ENCODE results near the gene DEXI. TPM values are rescaled to one million over a fixed set of nuclear protein-coding genes. Genes with fewer than 3 reads are reported as not detected.
A peak's percentile ranks its signal among the peaks of the same experiment; 100 is the strongest.

Gene DEXI
- total and polyA plus RNA-seq, 2 of the 13 experiments (the other 11 are each of a cell fraction or from before 2014, with no cell fraction given): 51.5 to 70.4 TPM

DNA sequence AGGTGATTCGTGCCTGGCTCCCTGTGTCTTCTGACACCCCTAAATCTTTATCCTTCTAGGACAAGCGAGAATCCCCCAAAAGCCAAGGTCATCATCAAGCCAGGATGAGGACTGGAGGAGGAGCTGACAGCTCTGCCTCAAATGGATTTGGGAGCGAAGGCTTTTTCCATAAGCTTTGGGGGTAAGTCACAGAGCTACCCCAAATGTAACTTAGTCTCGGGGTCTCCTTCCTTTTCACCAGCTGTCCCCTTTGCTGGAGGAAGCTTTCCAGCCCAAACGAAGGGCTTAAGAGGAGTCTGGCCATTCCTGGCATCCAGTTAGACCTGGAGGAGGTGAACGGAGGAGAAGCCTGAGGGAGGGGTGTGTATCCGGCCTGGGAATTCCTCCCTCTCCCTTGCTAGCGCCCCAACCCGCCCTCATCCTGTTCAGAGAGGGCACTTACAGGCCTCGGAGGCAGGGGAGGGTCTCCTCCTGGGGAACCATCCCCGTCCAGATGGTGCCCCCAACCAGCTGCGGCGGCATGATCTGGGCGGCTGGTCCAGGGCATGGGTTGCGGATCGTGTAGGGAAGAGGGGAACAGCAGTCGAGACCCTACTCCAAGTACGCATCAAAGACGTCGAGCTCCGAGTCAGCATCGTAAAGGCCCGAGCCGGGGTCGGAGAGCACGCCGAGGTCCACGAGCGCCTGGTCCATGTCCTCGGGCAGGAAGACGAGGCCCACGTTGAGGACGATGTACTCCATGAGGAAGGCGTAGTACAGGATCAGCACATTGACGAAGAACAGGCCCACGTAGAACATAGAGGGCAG lies 938 bp downstream of the DEXI start (continued):
- TF ChIP-seq, protein P1, sequence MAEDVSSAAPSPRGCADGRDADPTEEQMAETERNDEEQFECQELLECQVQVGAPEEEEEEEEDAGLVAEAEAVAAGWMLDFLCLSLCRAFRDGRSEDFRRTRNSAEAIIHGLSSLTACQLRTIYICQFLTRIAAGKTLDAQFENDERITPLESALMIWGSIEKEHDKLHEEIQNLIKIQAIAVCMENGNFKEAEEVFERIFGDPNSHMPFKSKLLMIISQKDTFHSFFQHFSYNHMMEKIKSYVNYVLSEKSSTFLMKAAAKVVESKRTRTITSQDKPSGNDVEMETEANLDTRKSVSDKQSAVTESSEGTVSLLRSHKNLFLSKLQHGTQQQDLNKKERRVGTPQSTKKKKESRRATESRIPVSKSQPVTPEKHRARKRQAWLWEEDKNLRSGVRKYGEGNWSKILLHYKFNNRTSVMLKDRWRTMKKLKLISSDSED (CRISPR knock-in tag; IDR thresholded peaks at IDR 0.05): no peak
- TF ChIP-seq STAG1 (CRISPR knock-in tag; IDR thresholded peaks at IDR 0.05): no peak
- TF ChIP-seq, protein P2, sequence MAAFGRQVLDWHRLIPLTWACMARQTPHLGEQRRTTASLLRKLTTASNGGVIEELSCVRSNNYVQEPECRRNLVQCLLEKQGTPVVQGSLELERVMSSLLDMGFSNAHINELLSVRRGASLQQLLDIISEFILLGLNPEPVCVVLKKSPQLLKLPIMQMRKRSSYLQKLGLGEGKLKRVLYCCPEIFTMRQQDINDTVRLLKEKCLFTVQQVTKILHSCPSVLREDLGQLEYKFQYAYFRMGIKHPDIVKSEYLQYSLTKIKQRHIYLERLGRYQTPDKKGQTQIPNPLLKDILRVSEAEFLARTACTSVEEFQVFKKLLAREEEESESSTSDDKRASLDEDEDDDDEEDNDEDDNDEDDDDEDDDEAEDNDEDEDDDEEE (CRISPR knock-in tag; IDR thresholded peaks at IDR 0.05): no peak
- no peak for TF ChIP-seq ZBTB1 (CRISPR knock-in tag; IDR thresholded peaks at IDR 0.05; ENCODE audit: borderline replicate concordance)
- no peak for TF ChIP-seq PRPF4 (IDR thresholded peaks at IDR 0.05; ENCODE audit: low read depth, low read length, poor library complexity, severe bottlenecking)
- TF ChIP-seq NFKBIZ (CRISPR knock-in tag; IDR thresholded peaks at IDR 0.05): no peak
- TF ChIP-seq, protein P3, sequence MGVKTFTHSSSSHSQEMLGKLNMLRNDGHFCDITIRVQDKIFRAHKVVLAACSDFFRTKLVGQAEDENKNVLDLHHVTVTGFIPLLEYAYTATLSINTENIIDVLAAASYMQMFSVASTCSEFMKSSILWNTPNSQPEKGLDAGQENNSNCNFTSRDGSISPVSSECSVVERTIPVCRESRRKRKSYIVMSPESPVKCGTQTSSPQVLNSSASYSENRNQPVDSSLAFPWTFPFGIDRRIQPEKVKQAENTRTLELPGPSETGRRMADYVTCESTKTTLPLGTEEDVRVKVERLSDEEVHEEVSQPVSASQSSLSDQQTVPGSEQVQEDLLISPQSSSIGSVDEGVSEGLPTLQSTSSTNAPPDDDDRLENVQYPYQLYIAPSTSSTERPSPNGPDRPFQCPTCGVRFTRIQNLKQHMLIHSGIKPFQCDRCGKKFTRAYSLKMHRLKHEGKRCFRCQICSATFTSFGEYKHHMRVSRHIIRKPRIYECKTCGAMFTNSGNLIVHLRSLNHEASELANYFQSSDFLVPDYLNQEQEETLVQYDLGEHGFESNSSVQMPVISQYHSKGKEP (CRISPR knock-in tag; IDR thresholded peaks at IDR 0.05): no peak
- no peak for TF ChIP-seq TEF (CRISPR knock-in tag; IDR thresholded peaks at IDR 0.05)
- TF ChIP-seq, protein P4, sequence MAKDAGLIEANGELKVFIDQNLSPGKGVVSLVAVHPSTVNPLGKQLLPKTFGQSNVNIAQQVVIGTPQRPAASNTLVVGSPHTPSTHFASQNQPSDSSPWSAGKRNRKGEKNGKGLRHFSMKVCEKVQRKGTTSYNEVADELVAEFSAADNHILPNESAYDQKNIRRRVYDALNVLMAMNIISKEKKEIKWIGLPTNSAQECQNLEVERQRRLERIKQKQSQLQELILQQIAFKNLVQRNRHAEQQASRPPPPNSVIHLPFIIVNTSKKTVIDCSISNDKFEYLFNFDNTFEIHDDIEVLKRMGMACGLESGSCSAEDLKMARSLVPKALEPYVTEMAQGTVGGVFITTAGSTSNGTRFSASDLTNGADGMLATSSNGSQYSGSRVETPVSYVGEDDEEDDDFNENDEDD (CRISPR knock-in tag; IDR thresholded peaks at IDR 0.05; ENCODE audit: borderline replicate concordance): peak; percentile 60; the same call in 1 of the 2 replicates
- TF ChIP-seq HOMEZ (CRISPR knock-in tag; IDR thresholded peaks at IDR 0.05; ENCODE audit: low read depth): no peak
- TF ChIP-seq GMEB2 (CRISPR knock-in tag; IDR thresholded peaks at IDR 0.05; ENCODE audit: low read depth): no peak
- TF ChIP-seq SPEN (CRISPR knock-in tag; IDR thresholded peaks at IDR 0.05; ENCODE audit: low read depth): no peak
- TF ChIP-seq TEAD3 (CRISPR knock-in tag; optimal IDR thresholded peaks at IDR 0.05; ENCODE audit: borderline replicate concordance): no peak
- no peak for TF ChIP-seq ZNF879 (CRISPR knock-in tag; IDR thresholded peaks at IDR 0.05)
- TF ChIP-seq, protein P5, sequence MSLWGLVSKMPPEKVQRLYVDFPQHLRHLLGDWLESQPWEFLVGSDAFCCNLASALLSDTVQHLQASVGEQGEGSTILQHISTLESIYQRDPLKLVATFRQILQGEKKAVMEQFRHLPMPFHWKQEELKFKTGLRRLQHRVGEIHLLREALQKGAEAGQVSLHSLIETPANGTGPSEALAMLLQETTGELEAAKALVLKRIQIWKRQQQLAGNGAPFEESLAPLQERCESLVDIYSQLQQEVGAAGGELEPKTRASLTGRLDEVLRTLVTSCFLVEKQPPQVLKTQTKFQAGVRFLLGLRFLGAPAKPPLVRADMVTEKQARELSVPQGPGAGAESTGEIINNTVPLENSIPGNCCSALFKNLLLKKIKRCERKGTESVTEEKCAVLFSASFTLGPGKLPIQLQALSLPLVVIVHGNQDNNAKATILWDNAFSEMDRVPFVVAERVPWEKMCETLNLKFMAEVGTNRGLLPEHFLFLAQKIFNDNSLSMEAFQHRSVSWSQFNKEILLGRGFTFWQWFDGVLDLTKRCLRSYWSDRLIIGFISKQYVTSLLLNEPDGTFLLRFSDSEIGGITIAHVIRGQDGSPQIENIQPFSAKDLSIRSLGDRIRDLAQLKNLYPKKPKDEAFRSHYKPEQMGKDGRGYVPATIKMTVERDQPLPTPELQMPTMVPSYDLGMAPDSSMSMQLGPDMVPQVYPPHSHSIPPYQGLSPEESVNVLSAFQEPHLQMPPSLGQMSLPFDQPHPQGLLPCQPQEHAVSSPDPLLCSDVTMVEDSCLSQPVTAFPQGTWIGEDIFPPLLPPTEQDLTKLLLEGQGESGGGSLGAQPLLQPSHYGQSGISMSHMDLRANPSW (CRISPR knock-in tag; IDR thresholded peaks at IDR 0.05; ENCODE audit: borderline replicate concordance): no peak
- no peak for TF ChIP-seq ATAD3A (CRISPR knock-in tag; IDR thresholded peaks at IDR 0.05)
- no peak for TF ChIP-seq XBP1 (CRISPR knock-in tag; IDR thresholded peaks at IDR 0.05)
